ENCODE results near the gene DNAJC4. TPM values are rescaled to one million over a fixed set of nuclear protein-coding genes. Genes with fewer than 3 reads are reported as not detected.
A peak's percentile ranks its signal among the peaks of the same experiment; 100 is the strongest.

Gene DNAJC4
- total RNA-seq, 1 donor from 2014 or later = 59.9 TPM

- Histone ChIP-seq H3K4me1 (peaks cover 68% of the 10 kb centered on the region), H3K4me3 (peak within 1 kb of the TSS; percentile 84), H3K36me3 (peaks cover 34% of the 10 kb centered on the region), H3K27ac (replicated peaks) (peak within 1 kb of the TSS; percentile 100), H3K27me3 (ENCODE audit: low read depth) (no peaks in the 10 kb centered on the region), H3K9me3 (replicated peaks) (no peaks in the 10 kb centered on the region)
- DNase-seq = peak; percentile 97
- TF ChIP-seq CTCF (IDR thresholded peaks at IDR 0.05; ENCODE audit: borderline replicate concordance) = no peak
- intact Hi-C loops (cut with micrococcal nuclease) = no loop called here
Observed at GRCh38 chr11:64240435-64241240, 10.3 kb downstream of the DNAJC4 start, which contains the start of gene FKBP2. FKBP2 (plus strand) TSS chr11:64241095; CDS start chr11:64242388, 1,293 bp downstream.

DNA sequence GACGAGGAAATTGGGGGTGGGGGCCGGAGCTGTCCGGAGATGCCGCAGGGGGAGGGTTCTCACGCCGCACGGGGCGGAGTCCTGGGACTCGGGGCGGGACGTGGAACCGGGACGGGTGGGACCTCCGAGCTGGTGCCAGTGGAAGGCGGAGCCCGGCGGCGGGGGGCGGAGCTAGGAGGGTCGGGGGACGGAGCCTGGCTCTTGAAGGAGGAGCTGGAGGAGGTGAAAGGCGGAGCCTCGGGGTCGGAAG lies 10.8 kb downstream of the DNAJC4 start:
- Histone ChIP-seq H3K27me3 (ENCODE audit: low read depth) (no peaks in the 10 kb centered on the region), H3K9me3 (replicated peaks) (no peaks in the 10 kb centered on the region), H3K36me3 (peaks cover 34% of the 10 kb centered on the region), H3K27ac (replicated peaks) (peak overlapping the region; percentile 100), H3K4me3 (peak overlapping the region; percentile 84), H3K4me1 (peaks cover 68% of the 10 kb centered on the region)
- intact Hi-C loops (cut with micrococcal nuclease) = no loop called here
- TF ChIP-seq CTCF (IDR thresholded peaks at IDR 0.05; ENCODE audit: borderline replicate concordance) = no peak
- peak; percentile 100 for DNase-seq

DNA sequence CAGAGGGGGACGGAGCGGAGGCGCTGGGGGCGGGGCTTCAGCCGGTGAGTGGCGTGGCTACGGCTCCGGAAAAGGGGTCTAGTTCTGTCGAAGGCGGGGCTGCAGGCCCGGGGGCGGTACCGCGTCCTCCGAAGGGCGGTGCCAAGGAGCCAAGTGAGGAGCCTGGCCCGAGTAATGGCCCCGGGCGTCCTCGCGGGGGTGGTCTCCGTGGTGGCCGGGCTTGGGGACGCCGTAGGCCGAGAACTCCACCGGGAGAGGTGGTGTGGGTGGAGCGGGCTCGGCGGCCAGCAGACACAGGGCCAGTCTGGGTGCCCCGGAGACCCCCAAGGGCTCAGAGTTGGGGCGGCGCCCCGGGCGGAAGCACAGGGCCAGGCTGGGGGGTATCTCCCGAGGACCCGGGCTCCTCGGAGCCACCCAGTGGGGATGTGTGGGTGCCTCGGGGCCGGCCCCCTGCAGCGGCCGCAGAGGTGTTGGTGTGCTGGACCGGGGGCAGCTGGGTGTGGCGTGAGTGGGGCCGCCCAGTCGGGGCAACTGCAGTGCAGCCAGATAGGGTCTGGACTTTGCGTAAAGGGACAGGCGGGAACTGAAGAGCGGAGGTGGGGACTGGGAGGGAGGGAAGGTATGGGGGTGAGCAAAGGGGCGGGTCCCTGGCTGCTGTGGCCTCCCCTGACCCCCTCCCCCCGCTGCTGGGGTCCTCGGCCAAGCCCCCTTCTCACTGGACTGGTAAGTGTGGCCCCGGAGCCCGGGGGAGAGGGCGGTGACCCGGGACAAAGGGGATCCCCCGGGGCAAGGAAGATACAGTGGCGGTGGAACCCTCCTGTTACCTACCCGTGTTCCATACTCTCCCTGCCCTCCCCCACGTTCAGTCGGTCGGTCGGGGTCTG lies 11.4 kb downstream of the DNAJC4 start:
- H3K9me3 ChIP-seq (replicated peaks) = no peaks in the 10 kb centered on the region
- H3K36me3 ChIP-seq = peaks cover 34% of the 10 kb centered on the region
- H3K27me3 ChIP-seq (ENCODE audit: low read depth) = no peaks in the 10 kb centered on the region
- peak; percentile 51 for DNase-seq
- H3K4me1 ChIP-seq = peaks cover 64% of the 10 kb centered on the region
- peak overlapping the region; percentile 100 for H3K27ac ChIP-seq (replicated peaks)
- peak; percentile 7 for TF ChIP-seq CTCF (IDR thresholded peaks at IDR 0.05; ENCODE audit: borderline replicate concordance)
- intact Hi-C loops (cut with micrococcal nuclease) = no loop called here
- peak overlapping the region; percentile 84 for H3K4me3 ChIP-seq

- TF ChIP-seq CTCF (IDR thresholded peaks at IDR 0.05; ENCODE audit: borderline replicate concordance) = no peak
- Histone ChIP-seq H3K4me3 (peak overlapping the region; percentile 84), H3K27me3 (ENCODE audit: low read depth) (no peaks in the 10 kb centered on the region), H3K27ac (replicated peaks) (peak overlapping the region; percentile 100), H3K9me3 (replicated peaks) (no peaks in the 10 kb centered on the region), H3K36me3 (peaks cover 21% of the 10 kb centered on the region), H3K4me1 (peaks cover 70% of the 10 kb centered on the region)
- intact Hi-C loops (cut with micrococcal nuclease) = no loop called here
- DNase-seq = no peak
Observed at GRCh38 chr11:64243236-64243854, 13.0 kb downstream of the DNAJC4 start.

DNA sequence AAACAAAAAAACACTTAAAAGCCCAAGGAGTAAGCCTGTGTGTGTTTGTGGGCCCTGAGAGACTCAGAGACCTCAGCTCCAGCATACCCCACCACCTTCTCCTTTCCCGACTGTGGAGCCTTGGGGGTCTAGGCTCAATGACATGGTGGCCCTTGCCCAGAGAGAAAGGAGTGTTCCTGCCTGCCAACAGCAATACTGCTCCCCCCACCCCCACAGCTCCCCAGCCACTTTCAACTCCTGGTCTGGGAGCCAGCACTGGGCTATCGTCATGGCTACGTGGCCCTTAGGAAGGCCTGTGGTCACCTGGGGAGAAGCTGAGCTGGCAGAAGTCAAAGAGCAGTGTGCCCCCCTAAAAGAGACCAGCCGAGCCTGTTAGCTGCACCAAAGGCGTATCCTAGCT lies 13.8 kb downstream of the DNAJC4 start:
- peaks cover 70% of the 10 kb centered on the region for H3K4me1 ChIP-seq
- intact Hi-C loops (cut with micrococcal nuclease) = no loop called here
- peak overlapping the region; percentile 100 for H3K27ac ChIP-seq (replicated peaks)
- no peak overlapping the region for H3K4me3 ChIP-seq
- peaks cover 17% of the 10 kb centered on the region for H3K36me3 ChIP-seq
- H3K9me3 ChIP-seq (replicated peaks) = no peaks in the 10 kb centered on the region
- DNase-seq = no peak
- TF ChIP-seq CTCF (IDR thresholded peaks at IDR 0.05; ENCODE audit: borderline replicate concordance) = no peak
- H3K27me3 ChIP-seq (ENCODE audit: low read depth) = no peaks in the 10 kb centered on the region

Measured in left ventricle myocardium inferior (tissue), 1 donor.